GM18870 (cell line): Measurements from ENCODE around the gene DYSF.
"Not testable (repeated sequence)": the region's sequence is repeated elsewhere in the genome, so short reads cannot be mapped to it uniquely, and the experiment has no call there.

ENCODE experiments used
- ATAC-seq: cut with Tn5 transposase; IDR thresholded peaks from one replicate; pipeline ENCODE4 v1.9.1; 2021; ENCODE audit warnings: moderate library complexity; ENCODE audit not compliant: unreplicated experiment

DYSF gene

GRCh38 chr2:71633086-71633485, 179.7 kb downstream of the DYSF start:
- ATAC-seq: no peak

DNA sequence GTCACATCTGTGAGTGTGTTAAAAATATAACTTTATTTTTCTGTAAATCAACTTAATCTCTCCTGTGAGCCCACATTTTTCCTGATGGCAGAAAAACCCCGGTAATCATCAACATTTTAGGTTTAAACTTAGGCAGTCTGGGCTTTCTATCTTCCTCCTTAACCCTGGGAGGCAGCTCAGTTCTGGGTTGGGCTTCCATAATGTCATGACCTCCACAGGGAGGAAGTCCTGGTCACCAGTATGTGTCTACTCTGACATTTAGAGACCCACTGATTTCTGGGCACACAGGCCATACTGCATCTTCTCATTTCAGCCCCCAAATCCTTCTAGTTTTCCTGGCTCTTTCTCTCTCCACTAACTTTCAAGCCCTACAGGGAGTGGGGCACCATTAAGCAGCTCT, 181.2 kb downstream of the DYSF start:
- ATAC-seq: no peak

GRCh38 chr2:71635798-71636197, 182.4 kb downstream of the DYSF start:
- no peak for ATAC-seq

GRCh38 chr2:71637168-71637567, 183.8 kb downstream of the DYSF start:
- no peak for ATAC-seq

DNA sequence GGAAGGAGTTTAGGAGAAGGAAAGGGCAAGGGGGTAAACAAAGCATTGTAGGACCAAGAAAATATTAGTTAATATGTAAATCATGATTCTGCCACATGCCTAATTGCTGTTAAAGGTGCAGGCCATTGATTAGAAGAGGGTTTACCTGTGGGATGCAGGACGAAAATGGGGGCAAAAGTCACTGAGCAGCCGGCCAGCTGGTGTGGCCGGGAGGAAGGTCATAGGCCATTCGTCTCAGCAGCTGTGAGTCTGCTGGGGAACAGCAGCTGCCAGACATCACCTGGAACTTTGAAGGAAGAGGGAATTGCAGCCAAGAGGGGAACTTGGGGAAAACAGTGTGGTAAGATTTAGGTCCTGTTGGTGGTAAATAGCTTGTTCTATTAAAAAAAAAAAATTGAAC, 184.4 kb downstream of the DYSF start:
- no peak for ATAC-seq

DNA sequence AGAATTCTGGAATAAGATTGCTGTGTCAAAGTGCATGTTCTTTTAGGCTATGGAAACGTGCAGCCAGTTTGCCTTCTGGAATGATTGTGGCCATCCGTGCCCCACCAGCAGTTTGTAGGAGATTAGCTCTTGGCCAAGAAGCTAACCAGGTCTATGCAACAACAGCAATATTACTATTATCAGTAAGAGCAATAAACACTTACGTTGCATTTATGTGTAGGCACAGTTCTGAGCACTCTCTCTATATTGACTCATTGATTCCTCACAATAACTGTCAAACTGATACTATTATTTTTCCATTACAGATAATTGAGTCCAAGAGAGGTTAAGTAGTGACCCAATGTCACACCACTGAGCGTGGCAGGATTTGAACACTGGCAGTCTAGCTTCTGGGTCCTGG, 186.4 kb downstream of the DYSF start:
- no peak for ATAC-seq

- no peak for ATAC-seq
Observed at GRCh38 chr2:71640489-71640888, 187.1 kb downstream of the DYSF start.

DNA sequence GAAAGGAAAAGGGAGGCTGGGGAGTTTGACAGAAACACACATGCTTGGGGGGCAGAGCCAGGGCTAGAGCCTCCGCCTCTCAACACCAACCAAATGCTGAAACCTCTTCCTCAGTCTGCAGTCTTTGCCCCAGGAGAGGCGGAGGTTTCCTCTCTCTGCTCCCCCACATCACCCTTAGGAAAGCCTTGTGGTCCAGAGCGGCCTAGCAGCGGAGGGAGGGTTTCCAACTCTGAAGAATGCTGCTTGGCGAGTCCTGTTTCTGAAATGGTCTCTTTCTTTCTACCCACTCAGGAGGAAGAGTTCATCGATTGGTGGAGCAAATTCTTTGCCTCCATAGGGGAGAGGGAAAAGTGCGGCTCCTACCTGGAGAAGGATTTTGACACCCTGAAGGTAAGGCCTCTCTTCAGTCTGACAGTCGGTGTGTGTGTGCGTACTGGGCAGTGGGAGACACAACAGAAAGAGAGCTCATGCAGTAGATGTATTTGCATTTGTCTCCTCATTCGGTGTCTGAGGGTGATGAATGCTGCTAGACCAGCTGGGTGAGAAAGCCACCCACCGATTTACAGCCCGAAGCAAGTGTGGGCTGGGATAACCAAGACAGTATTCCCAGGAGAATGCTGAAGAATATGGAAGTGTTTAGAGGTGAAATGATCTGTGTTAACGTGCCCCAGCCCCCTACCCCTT, 190.5 kb downstream of the DYSF start:
- no peak for ATAC-seq

DNA sequence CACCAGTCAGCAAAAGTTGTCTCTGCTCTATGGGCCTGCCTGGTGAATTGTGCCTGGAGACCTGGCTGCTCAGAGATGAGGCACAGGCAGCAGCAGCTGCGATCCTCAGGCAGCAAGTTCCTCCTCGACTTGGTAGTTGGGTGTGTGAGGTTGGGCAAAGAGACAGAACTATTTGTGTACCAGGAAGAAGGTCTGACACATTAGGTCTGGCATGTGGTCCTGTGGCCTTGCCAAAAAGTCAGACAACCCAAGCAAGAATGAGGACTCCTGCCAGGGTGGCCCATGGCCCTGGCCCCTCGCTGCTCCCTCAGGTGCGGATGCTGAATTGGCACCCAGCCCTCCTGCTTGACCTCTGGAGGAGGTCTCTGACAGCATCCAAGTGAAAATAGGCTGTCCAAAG, 192.7 kb downstream of the DYSF start:
- ATAC-seq: no peak

DNA sequence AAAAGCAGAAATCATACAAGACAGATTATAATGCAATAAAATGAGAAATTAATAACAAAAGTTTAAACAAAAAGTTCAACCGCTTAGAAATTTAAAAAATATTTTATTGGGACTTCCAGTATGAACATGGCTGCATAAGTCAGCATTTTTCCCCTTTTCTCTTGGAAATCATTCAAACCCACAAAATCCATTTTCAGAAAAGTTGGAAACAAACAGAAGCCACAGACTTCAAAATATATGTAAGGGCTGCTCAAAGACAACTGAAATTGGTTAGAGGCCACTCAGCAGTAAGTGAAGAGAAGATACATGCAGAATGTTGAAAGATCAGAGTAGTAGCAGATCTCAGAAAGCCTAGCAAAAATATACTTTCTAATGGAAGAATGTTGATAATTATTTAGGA, 194.0 kb downstream of the DYSF start:
- no peak for ATAC-seq

- ATAC-seq: no peak
Observed at GRCh38 chr2:71655498-71655897, 202.1 kb downstream of the DYSF start.

DNA sequence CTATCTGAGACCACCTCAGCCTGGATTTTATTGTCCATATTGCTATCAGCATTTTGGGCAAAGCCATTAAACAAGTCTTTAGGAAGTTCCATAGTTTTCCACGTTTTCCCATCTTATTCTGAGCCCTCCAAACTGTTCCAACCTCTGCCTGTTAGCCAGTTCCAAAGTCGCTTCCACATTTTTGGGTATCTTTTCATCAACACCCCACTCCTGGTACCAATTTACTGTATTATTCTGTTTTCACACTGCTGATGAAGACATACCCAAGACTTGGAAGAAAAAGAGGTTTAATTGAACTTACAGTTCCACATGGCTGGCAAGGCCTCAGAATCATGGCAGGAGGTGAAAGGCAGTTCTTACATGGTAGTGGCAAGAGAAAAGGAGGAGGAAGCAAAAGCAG, 204.9 kb downstream of the DYSF start:
- not testable (repeated sequence) for ATAC-seq

- ATAC-seq: no peak
Observed at GRCh38 chr2:71658771-71659170, 205.4 kb downstream of the DYSF start.

- no peak for ATAC-seq
Observed at GRCh38 chr2:71659868-71660518, 206.6 kb downstream of the DYSF start.

GRCh38 chr2:71661782-71662181, 208.4 kb downstream of the DYSF start:
- ATAC-seq: no peak

DNA sequence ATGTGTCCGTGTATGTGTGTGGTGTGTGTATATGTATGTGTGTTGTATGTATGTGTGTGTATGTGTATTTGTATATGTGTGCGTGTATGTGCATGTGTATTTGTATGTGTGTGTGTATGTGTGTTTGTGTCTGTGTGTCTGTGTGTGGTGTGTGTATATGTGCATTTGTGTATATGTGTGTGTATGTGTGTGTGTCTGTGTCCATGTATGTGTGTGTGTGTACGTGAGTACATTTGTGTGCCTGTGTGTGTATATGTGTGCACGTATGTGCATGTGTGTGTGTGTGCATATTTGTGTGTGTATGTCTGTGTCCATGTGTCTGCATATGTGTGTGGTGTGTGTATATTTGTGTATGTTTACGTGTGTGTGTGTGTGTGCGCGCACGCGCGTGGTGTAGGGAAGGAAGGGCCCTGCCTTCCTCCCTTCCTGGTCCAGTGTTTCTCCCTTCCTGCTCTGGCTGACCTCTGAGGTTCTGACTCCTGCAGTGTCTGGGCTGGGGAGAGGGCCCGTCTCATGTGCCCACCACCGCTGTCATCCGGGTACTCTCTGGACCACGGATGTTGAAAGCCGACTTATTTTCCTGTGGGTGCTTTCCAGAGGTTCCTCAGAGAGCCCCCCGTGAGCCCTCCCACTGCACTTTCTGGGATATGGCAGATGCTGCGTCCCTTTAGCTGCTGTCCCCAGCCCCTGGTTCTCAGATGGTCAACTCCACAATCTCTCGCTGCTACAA, 209.5 kb downstream of the DYSF start:
- no peak for ATAC-seq

GRCh38 chr2:71664161-71664560, 210.8 kb downstream of the DYSF start:
- no peak for ATAC-seq

- ATAC-seq: no peak
Observed at GRCh38 chr2:71665168-71666093, 212.1 kb downstream of the DYSF start.

- no peak for ATAC-seq
Observed at GRCh38 chr2:71666094-71666474, 212.7 kb downstream of the DYSF start.

- ATAC-seq: no peak
Observed at GRCh38 chr2:71667256-71668182, 214.2 kb downstream of the DYSF start.
